ENCODE results near the gene TXNRD1.

- TF ChIP-seq CTCF (tag by site-specific recombination; IDR thresholded peaks at IDR 0.05), result no peak
- TF ChIP-seq ZNF580 (tag by site-specific recombination; IDR thresholded peaks at IDR 0.05), result no peak
- TF ChIP-seq ZBTB49 (tag by site-specific recombination; IDR thresholded peaks at IDR 0.05; ENCODE audit: low read depth), result no peak
- TF ChIP-seq ZEB2 (tag by site-specific recombination; IDR thresholded peaks at IDR 0.05), result no peak
- TF ChIP-seq ZNF148 (tag by site-specific recombination; IDR thresholded peaks at IDR 0.05; ENCODE audit: borderline replicate concordance), result no peak
Measured at GRCh38 chr12:104348283-104348993, 132.9 kb downstream of the TXNRD1 start.
